GM12873 (cell line): ENCODE measurements around the gene EIF1.

Experiments
- TF ChIP-seq, protein P1 (sequence below): IDR thresholded peaks from 2 replicates; pipeline ENCODE4 v1.5.1; 2012; ENCODE audit warnings: low read depth, mild to moderate bottlenecking, moderate library complexity, low read length, control low read depth; ENCODE audit not compliant: insufficient read depth; ENCODE audit errors: missing control alignments

Gene EIF1

DNA sequence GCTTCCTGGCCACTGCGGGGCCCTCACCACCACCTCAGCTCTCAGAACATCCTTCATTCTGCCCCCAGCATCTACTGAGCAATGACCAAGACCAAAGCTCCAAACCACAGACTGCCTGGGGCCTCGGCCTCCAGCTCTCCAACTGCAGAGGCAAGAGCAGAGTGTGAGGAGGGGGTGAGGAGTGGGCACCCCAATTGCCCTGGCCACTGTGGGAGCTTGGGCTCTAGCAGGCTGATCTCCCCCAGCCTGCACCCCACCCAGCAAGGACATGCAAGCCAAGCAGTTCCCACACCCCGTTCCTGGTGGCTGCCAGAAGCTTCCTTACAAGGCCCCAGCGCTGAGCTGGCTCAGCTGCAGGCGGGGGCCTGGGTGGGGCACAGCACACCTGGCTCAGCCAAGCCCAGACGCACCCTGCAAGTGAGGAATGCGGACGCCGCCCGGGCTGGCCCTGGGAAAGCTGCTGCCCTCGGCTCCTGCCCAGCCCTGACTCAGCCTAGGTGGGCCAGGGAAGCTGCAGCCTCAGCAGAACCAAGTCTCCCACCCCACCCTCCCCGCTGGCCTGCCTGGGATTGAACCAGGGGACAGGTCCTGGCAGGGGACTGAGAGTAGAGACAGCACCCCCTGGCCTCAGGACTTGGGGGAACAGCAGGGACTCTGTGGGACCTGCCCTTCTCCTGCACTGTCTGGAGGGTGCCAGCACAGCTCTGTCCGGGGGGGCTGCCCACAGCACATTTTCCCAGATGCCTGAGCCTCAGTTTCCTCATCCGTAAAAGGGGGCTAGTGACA lies 34.6 kb upstream of the EIF1 start:
- TF ChIP-seq, protein P1, sequence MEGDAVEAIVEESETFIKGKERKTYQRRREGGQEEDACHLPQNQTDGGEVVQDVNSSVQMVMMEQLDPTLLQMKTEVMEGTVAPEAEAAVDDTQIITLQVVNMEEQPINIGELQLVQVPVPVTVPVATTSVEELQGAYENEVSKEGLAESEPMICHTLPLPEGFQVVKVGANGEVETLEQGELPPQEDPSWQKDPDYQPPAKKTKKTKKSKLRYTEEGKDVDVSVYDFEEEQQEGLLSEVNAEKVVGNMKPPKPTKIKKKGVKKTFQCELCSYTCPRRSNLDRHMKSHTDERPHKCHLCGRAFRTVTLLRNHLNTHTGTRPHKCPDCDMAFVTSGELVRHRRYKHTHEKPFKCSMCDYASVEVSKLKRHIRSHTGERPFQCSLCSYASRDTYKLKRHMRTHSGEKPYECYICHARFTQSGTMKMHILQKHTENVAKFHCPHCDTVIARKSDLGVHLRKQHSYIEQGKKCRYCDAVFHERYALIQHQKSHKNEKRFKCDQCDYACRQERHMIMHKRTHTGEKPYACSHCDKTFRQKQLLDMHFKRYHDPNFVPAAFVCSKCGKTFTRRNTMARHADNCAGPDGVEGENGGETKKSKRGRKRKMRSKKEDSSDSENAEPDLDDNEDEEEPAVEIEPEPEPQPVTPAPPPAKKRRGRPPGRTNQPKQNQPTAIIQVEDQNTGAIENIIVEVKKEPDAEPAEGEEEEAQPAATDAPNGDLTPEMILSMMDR, result no peak

DNA sequence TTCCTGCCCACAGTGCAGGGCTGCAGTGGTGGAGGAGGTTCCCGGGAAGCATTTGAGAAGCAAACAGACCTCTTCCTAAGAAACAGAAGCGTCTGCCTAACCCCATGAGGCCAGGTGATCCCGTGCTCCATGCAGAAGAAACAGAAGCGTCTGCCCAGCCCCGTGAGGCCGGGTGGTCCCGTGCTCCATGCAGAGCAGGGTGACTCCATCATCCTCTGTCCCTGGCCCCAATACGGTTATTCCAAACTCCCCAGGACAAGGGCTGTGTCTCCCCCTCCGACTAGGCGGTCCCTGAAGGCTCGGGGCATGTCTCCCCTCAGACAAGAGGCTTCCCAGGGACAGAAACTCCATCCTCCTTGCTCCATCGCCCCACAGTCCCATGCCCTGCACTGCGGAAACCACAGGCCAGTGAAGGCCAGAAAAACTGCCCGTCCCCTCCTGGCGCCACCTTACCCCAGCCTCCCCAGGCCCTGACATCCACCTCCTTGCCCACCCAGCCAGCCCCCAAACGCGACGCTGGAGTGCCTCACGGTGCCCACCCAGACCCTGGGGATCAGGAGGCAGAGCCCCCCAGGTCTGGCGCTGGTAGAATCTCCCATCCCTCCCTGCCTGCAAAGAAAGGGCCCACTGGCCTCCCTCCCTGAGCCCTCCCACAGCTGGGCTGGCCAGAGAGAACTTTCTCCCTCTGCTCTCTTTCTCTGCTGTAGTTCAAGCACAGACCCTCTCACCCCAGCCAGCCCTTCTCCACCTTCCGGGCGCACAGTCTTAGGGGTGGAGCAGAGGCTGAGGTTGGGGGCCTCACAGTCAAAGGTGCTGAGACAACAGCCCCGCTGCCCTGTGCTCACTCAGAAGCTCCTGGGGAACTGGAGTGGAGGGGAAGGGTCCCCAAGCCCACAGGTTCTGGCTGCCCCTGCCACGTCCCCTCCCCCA lies 33.7 kb upstream of the EIF1 start:
- TF ChIP-seq, protein P1, result no peak

DNA sequence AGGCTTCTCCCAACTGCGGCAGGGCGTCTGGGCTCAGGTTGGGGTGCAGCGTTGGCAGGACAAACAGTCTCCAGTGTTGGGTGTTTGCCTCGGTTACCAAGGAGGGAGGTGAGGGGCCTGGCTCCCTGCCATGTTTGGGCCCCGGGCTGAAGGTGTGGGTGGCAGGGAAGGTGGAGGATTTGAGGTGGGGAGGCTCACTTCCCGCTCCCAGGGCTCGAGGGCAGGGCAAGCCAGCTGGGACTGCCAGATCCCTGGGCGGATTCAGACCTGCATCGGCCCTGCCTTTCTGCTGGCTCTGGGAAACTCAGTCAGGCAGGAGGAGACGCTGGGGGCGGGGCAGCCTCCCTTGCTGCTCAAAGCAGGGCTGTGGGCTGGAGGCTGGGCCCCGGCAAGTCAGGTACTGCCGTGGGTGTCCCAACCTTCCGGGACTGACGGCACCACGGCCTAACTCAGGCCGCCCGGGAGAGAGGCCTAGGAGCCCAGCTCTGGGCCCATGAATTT lies 33.0 kb upstream of the EIF1 start:
- TF ChIP-seq, protein P1, result no peak

DNA sequence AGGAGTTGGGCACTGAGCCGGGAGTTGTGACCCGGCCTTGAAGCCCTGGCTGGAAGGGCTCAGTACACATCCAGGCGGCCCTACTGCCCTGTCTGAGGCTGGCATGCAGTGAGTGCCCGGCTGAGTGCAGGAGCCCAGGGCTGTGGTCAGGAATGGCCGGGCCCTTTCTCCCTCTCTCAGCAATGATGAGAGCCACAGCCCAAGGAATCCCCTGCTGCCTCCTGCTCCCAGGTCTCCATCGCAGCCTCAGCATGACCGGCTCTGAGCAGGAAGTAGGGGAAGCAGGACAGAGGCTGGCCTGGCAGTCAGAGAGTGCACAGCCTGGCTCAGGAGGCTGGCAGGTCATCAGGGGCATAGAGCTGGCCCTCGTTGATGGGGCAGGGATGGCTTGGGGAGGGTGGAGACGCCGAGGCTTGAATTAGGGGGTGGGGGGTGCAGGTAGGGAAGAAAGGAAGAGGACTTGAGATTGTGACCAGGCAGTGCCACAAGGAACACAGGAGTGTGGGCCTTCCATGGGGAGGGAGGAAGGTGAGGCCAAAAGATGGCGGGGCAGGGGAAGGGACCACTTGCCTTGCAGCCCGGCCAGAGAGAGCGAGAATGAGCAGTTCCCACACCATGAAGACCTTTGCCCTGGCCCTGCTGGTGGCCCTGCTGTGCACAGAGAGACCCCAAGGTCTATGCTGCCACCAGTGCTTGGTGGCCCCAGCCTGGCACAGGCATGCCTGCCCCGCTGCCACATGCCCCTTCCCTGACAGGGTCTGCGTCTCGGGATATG lies 32.2 kb upstream of the EIF1 start:
- TF ChIP-seq, protein P1, result no peak

GRCh38 chr17:41657176-41657754 lies 31.4 kb upstream of the EIF1 start:
- TF ChIP-seq, protein P1, result no peak

- TF ChIP-seq, protein P1, result no peak
These were observed 30.7 kb upstream of the EIF1 start for GRCh38 chr17:41657936-41658335.
